ENCODE data around the gene KRT15. TPM values are rescaled to one million over a fixed set of nuclear protein-coding genes. Genes with fewer than 3 reads are reported as not detected.

The KRT15 gene
- total and polyA plus RNA-seq, 2 of the 8 experiments (the other 6 are each of a cell fraction or from before 2014, with no cell fraction given): 0.11 to 0.13 TPM

DNA sequence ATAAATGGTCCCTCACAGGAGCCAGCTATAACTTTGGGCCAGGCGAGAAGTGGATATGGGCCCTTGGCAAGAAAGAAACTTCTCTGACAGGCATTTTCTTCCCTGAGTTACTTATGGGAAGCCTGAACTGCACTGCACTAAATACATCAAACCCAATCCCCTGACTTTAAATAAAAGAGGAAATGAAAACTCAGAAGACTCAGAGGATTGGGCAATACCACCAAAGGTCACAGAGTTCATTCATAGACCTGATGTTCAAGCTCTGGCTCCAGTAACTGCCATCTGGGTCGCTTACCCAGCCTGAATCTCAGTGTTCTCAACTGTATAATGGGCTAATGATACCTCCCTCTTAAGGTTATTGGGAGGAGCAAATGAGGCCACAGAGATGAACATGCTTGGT lies 38.6 kb downstream of the KRT15 start:
- no peak overlapping the region for H3K4me2 ChIP-seq (ENCODE audit: insufficient read depth in 1 of 2, low read depth in 2 of 2, low read length in 2 of 2)
- no peaks in the 10 kb centered on the region for H3K4me1 ChIP-seq (replicated peaks in 1 of 4; ENCODE audit: control insufficient read depth in 3 of 4, insufficient read depth in 4 of 4, low read length in 3 of 4)
- H3K14ac ChIP-seq (ENCODE audit: insufficient read length): no peak overlapping the region
- no peak overlapping the region for H2BK5ac ChIP-seq (ENCODE audit: low read depth, low read length)
- no peak overlapping the region for H2AK5ac ChIP-seq (ENCODE audit: low read depth, low read length)
- no peaks in the 10 kb centered on the region for H3K79me1 ChIP-seq (ENCODE audit: low read depth, low read length)
- CTCF ChIA-PET (ENCODE audit: partially characterized antibody): interaction anchor here (0.5 to 33.9 kb wide), 4 partner anchors 12 to 182 kb away, joined by 3 to 427 read pairs (median 51); partner anchors contain the start of gene KRT36
- WGBS, 2 experiments (ENCODE audit: extremely low coverage in 1 of 2, insufficient coverage in 1 of 2, insufficient read length in 1 of 2, insufficient replicate concordance in 2 of 2, low coverage in 1 of 2, low lambda C conversion rate in 2 of 2, missing lambda C conversion rate in 1 of 2): 52% methylated on average over 2 of the region's 2 CpGs; no CpG with 5 or more reads in 1 of the 2 experiments
- no peak overlapping the region for H2AFZ ChIP-seq (ENCODE audit: low read length)
- no peak overlapping the region for H2BK120ac ChIP-seq (replicated peaks; ENCODE audit: low read depth, low read length)
- H3K4me3 ChIP-seq (ENCODE audit: extremely low read depth in 1 of 4, insufficient read depth in 2 of 4, low read depth in 3 of 4, low read length in 4 of 4): no peak overlapping the region
- H2BK20ac ChIP-seq (ENCODE audit: low read length): no peak overlapping the region
- no peak overlapping the region for H2BK15ac ChIP-seq (ENCODE audit: low read length)
- no peak for TF ChIP-seq SRF (IDR thresholded peaks at IDR 0.05; ENCODE audit: low read depth, low read length)
- TF ChIP-seq FOSL1 (IDR thresholded peaks at IDR 0.05; ENCODE audit: insufficient read depth, low read depth, low read length): no peak
- TF ChIP-seq, protein P1, sequence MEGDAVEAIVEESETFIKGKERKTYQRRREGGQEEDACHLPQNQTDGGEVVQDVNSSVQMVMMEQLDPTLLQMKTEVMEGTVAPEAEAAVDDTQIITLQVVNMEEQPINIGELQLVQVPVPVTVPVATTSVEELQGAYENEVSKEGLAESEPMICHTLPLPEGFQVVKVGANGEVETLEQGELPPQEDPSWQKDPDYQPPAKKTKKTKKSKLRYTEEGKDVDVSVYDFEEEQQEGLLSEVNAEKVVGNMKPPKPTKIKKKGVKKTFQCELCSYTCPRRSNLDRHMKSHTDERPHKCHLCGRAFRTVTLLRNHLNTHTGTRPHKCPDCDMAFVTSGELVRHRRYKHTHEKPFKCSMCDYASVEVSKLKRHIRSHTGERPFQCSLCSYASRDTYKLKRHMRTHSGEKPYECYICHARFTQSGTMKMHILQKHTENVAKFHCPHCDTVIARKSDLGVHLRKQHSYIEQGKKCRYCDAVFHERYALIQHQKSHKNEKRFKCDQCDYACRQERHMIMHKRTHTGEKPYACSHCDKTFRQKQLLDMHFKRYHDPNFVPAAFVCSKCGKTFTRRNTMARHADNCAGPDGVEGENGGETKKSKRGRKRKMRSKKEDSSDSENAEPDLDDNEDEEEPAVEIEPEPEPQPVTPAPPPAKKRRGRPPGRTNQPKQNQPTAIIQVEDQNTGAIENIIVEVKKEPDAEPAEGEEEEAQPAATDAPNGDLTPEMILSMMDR (IDR thresholded peaks at IDR 0.05; ENCODE audit: control extremely low read depth in 1 of 3, insufficient read depth in 1 of 3, low read depth in 1 of 3, low read length in 3 of 3): no peak
- no peak for TF ChIP-seq CBX5 (IDR thresholded peaks at IDR 0.05; ENCODE audit: low read depth, low read length)
- no peak for TF ChIP-seq SP1 (IDR thresholded peaks at IDR 0.05; ENCODE audit: low read depth, low read length)
- TF ChIP-seq KDM4A (IDR thresholded peaks at IDR 0.05; ENCODE audit: low read depth, low read length, severe bottlenecking): no peak
- no peak for TF ChIP-seq RFX5 (IDR thresholded peaks at IDR 0.05; ENCODE audit: borderline replicate concordance, low read depth, low read length)
- H4K20me1 ChIP-seq (replicated peaks in 1 of 2; ENCODE audit: control insufficient read depth in 1 of 2, insufficient read depth in 2 of 2, low read length in 2 of 2): no peaks in the 10 kb centered on the region
- no peak overlapping the region for H4K8ac ChIP-seq (ENCODE audit: extremely low read depth, insufficient read depth, low read length)
- no peak overlapping the region for H4K5ac ChIP-seq (ENCODE audit: insufficient read length, low read depth, low read length)
- H3K79me2 ChIP-seq (ENCODE audit: control insufficient read depth in 1 of 2, insufficient read depth in 2 of 2, low read length in 2 of 2): no peaks in the 10 kb centered on the region
- H3K4ac ChIP-seq (replicated peaks; ENCODE audit: insufficient read length, low read depth, low read length): no peak overlapping the region
- no peaks in the 10 kb centered on the region for H3K36me3 ChIP-seq (ENCODE audit: control insufficient read depth in 2 of 4, insufficient read depth in 4 of 4, low read length in 3 of 4)
- no peaks in the 10 kb centered on the region; a peak in 2 of 7 replicates for H3K27me3 ChIP-seq (replicated peaks in 1 of 4; ENCODE audit: control insufficient read depth in 3 of 4, extremely low read depth in 1 of 4, insufficient read depth in 3 of 4, low read length in 3 of 4)
- no peaks in the 10 kb centered on the region for H3K23me2 ChIP-seq (ENCODE audit: low read depth, low read length)
- no peak overlapping the region for H4K91ac ChIP-seq (replicated peaks; ENCODE audit: insufficient read length, low read length)
- DNase-seq (ENCODE audit: low read depth in 1 of 2, low spot score in 2 of 2): no peak
- POLR2A ChIA-PET (ENCODE audit: partially characterized antibody): interaction anchor here (1.4 to 1.5 kb wide), 2 partner anchors 11 to 42 kb away, joined by 5 read pairs; no protein-coding TSS in a partner anchor
- no peak overlapping the region for H2BK12ac ChIP-seq (ENCODE audit: low read depth, low read length)
- H3K56ac ChIP-seq (replicated peaks; ENCODE audit: insufficient read length, low read depth, low read length): no peak overlapping the region
- no peak for FAIRE-seq
- no peak overlapping the region for H3K9ac ChIP-seq (replicated peaks in 1 of 4; ENCODE audit: extremely low read depth in 1 of 4, low read depth in 3 of 4, low read length in 3 of 4)
- H3K9me3 ChIP-seq (ENCODE audit: insufficient read depth in 2 of 2, low read depth in 1 of 2, low read length in 1 of 2): no peaks in the 10 kb centered on the region
- H3K18ac ChIP-seq (ENCODE audit: extremely low read depth, low read length): no peak overlapping the region
- no peak overlapping the region for H3K27ac ChIP-seq (ENCODE audit: low read depth, low read length)
- no peak overlapping the region for H3K23ac ChIP-seq (ENCODE audit: insufficient read length)
